Activated CD8-positive, alpha-beta memory T cell treated with anti-CD3 and anti-CD28 coated beads for 1 hour (primary cell): ENCODE data around the gene FAM120B.

Source experiments
- DNase-seq, 2 donors: peaks; one replicate each; pipeline ENCODE4 v3.0.0-alpha.2; 2020; ENCODE audit warnings: low read depth in 1 of 2; ENCODE audit errors: extremely low read depth in 1 of 2

FAM120B gene

DNA sequence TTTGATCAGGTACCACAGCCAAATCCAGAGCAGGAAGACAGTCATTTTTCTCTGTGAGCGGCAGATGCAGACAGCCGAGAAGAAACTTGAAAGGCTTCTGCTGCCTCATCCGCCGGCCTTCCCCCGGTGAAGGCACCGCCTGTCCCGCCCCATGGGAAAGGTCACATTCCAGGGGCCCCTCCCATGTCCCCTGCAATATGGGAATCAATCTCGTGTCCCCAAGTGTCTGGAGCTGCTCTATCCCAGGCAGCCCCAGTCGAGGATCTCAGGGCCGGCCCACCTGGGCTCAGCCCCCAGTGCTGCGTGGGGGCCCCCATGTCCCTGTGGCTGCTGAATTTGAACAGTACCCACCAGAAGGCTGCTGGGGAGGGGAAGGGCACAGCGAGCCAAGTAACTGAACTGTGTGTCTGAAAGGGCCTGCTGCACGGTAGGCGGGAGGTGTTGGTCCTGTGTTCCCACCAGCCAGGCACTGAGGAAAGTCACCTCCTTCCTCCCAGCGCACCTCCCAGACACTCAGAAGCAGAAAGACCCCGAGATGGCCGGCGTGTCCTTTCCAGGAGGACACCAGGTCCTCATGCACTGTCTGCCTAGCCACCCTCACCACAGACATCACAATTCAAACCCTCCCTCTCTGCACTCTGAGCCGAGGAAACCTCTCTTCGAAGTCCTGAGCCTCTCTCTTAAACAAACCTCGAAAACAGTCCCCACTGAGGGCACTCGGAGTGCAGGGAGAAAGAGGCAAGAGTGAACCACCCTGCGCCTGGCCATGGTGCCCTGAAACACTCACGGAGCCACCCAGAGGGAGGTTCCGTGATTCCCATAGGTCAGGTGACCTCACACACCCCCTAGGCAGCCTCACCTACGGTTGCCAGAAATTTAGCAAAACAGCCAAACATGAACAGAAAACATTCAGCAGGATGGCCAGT lies 147.3 kb downstream of the FAM120B start:
- DNase-seq, result no peak

DNA sequence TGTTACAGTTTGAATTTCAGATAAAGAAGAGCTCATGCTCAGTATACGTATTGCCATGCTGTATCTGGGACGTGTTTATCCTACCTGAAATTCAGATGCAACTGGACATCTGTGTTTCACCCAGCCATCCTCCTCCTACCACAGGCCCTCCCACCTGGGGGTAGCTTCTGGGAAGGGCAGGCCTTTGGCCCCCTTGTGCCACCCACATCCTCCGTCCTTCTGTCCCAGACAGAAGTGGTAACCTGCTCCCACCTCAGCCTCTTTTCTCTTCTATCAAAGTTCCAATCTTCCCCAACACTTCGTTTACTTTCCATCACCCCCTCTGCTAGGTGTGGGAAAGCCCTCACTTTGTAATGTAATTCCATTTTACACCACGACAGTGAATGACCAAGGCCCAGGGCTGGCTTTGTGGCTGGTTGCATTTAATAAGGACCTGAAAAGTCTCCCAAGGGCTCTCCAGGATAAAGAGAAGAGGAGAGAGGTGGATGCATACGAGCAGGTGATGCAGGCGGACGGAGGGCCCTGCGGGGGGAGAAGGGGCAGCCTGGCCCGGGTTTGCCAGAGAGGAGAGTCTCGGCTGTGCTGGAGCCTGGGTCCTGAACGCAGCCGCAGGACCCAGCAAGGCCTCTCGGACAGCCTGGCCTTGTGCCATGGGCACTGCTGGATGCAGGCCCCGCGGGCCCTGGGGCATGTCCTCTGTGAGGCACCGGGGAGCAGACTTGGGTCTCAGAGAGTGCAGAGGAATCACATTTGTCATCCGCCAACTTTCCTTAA lies 148.1 kb downstream of the FAM120B start:
- DNase-seq, result no peak

- DNase-seq, result no peak
Observed at GRCh38 chr6:170455335-170455979, 148.9 kb downstream of the FAM120B start.

GRCh38 chr6:170456334-170456733 lies 149.8 kb downstream of the FAM120B start:
- DNase-seq, result no peak
